ENCODE measurements around the gene ADARB2.

ADARB2 gene

GRCh38 chr10:1361411-1362105, 375.8 kb downstream of the ADARB2 start:
- Histone ChIP-seq H3K36me3 (ENCODE audit: control insufficient read depth, low read length) (no peaks in the 10 kb centered on the region), H3K4me1 (ENCODE audit: control insufficient read depth, low read length) (peaks cover 33% of the 10 kb centered on the region), H3K79me2 (ENCODE audit: control insufficient read depth, low read length) (no peaks in the 10 kb centered on the region)

DNA sequence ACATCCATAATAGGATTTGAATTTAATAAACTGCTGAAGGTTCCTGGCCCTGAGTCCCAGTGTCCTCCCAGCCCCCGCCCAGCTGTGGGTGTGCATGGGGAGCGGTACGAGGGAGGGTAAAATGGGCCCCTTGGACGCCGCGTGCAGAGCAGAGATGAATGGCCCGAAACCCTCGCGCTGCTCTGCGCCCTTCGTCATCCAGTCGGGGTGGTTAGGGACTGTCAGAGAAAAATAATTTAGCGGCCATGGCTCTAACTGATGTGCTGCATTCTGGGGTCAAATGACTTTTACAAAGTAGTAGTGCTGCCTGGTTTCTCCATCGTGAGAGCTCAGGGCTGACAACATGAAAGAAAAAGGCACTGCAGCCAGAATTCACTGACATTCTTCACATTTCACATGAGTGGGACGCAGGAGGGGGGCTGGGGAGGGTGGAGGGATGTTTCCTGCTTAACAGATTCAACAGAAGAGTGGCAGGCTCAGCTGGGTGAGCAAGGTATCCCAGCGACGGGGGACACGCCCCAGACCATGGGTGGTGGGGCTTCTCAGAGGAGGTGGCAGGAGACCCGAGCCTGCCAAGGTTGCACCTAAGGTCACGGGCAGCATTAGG, 376.7 kb downstream of the ADARB2 start:
- Histone ChIP-seq H3K9me2 (replicated peaks; ENCODE audit: control insufficient read depth, low read length) (no peaks in the 10 kb centered on the region), H3K27ac (ENCODE audit: low read depth, low read length) (no peak overlapping the region), H3K9me3 (ENCODE audit: control insufficient read depth, insufficient read depth, low read length) (no peaks in the 10 kb centered on the region), H3K79me2 (ENCODE audit: control insufficient read depth, low read length) (no peaks in the 10 kb centered on the region), H3K27me3 (ENCODE audit: control insufficient read depth, low read length) (0 out of 2 replicates have a peak, but pooled peaks cover 3% of the 10 kb centered on the region), H3K4me3 (ENCODE audit: low read length) (no peak overlapping the region), H4K20me1 (ENCODE audit: control insufficient read depth, insufficient read depth, low read depth, low read length) (no peaks in the 10 kb centered on the region), H3F3A (ENCODE audit: control insufficient read depth, insufficient read depth) (no peaks in the 10 kb centered on the region), H3K4me2 (ENCODE audit: low read length) (no peak overlapping the region), H3K4me1 (ENCODE audit: control insufficient read depth, low read length) (peaks cover 33% of the 10 kb centered on the region), H3K36me3 (ENCODE audit: control insufficient read depth, low read length) (no peaks in the 10 kb centered on the region)
- TF ChIP-seq, protein P1, sequence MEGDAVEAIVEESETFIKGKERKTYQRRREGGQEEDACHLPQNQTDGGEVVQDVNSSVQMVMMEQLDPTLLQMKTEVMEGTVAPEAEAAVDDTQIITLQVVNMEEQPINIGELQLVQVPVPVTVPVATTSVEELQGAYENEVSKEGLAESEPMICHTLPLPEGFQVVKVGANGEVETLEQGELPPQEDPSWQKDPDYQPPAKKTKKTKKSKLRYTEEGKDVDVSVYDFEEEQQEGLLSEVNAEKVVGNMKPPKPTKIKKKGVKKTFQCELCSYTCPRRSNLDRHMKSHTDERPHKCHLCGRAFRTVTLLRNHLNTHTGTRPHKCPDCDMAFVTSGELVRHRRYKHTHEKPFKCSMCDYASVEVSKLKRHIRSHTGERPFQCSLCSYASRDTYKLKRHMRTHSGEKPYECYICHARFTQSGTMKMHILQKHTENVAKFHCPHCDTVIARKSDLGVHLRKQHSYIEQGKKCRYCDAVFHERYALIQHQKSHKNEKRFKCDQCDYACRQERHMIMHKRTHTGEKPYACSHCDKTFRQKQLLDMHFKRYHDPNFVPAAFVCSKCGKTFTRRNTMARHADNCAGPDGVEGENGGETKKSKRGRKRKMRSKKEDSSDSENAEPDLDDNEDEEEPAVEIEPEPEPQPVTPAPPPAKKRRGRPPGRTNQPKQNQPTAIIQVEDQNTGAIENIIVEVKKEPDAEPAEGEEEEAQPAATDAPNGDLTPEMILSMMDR (IDR thresholded peaks at IDR 0.05; ENCODE audit: low read depth, low read length, poor library complexity, severe bottlenecking): no peak
- no peak for TF ChIP-seq EZH2phosphoT487 (IDR thresholded peaks at IDR 0.05; ENCODE audit: borderline replicate concordance, low read length)

More at GRCh38 chr10:1361411-1362105, 375.8 kb downstream of the ADARB2 start:
- no peaks in the 10 kb centered on the region for H4K20me1 ChIP-seq (ENCODE audit: control insufficient read depth, insufficient read depth, low read depth, low read length)
- no peak overlapping the region for H3K4me2 ChIP-seq (ENCODE audit: low read length)
- H3K4me3 ChIP-seq (ENCODE audit: low read length): no peak overlapping the region
- TF ChIP-seq, protein P1 (IDR thresholded peaks at IDR 0.05; ENCODE audit: low read depth, low read length, poor library complexity, severe bottlenecking): no peak
- TF ChIP-seq EZH2phosphoT487 (IDR thresholded peaks at IDR 0.05; ENCODE audit: borderline replicate concordance, low read length): no peak
- no peaks in the 10 kb centered on the region for H3F3A ChIP-seq (ENCODE audit: control insufficient read depth, insufficient read depth)
- H3K9me2 ChIP-seq (replicated peaks; ENCODE audit: control insufficient read depth, low read length): no peaks in the 10 kb centered on the region
- no peaks in the 10 kb centered on the region for H3K9me3 ChIP-seq (ENCODE audit: control insufficient read depth, insufficient read depth, low read length)
- H3K27ac ChIP-seq (ENCODE audit: low read depth, low read length): no peak overlapping the region
- peaks cover 2% of the 10 kb centered on the region; the same call in 1 of the 2 replicates for H3K27me3 ChIP-seq (ENCODE audit: control insufficient read depth, low read length)

DNA sequence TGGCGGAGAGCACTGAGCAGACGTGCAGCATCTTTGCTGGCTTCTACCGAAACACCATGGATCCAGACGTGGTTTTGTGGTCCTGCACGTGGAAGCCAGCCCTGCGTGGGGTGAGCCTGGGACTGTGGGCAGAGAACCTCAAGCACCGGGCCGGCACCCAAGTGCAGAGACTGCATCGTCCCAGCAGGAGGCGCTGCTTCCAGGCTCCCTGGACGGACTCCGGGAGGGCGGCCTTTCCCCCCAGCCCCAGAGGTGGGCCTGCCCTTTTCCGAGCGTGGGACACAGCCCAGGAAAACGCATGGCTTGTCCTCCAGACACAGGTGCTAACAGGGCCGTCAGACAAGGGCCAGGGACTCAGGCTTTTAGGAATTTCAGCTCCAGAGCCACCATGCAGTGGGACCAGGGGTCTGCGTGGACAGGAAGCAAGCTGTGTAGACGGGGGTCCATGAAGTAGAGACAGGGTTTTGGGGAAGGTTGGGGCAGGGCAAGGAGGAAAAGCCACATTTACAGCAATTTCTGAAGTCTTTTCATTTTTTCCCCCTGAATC, 377.2 kb downstream of the ADARB2 start:
- no peaks in the 10 kb centered on the region for H3F3A ChIP-seq (ENCODE audit: control insufficient read depth, insufficient read depth)
- no peaks in the 10 kb centered on the region for H3K9me2 ChIP-seq (replicated peaks; ENCODE audit: control insufficient read depth, low read length)
- no peaks in the 10 kb centered on the region for H3K79me2 ChIP-seq (ENCODE audit: control insufficient read depth, low read length)
- peaks cover 33% of the 10 kb centered on the region for H3K4me1 ChIP-seq (ENCODE audit: control insufficient read depth, low read length)
- peak overlapping the region; percentile 47; the same call in 1 of the 2 replicates for H3K27ac ChIP-seq (ENCODE audit: low read depth, low read length)
- H3K4me3 ChIP-seq (ENCODE audit: low read length): peak overlapping the region; percentile 55
- H3K27me3 ChIP-seq (ENCODE audit: control insufficient read depth, low read length): 0 out of 2 replicates have a peak, but pooled peaks cover 4% of the 10 kb centered on the region
- no peaks in the 10 kb centered on the region for H4K20me1 ChIP-seq (ENCODE audit: control insufficient read depth, insufficient read depth, low read depth, low read length)
- H3K4me2 ChIP-seq (ENCODE audit: low read length): peak overlapping the region; percentile 77
- no peak for TF ChIP-seq EZH2phosphoT487 (IDR thresholded peaks at IDR 0.05; ENCODE audit: borderline replicate concordance, low read length)
- TF ChIP-seq, protein P1 (IDR thresholded peaks at IDR 0.05; ENCODE audit: low read depth, low read length, poor library complexity, severe bottlenecking): peak; percentile 61
- no peaks in the 10 kb centered on the region for H3K36me3 ChIP-seq (ENCODE audit: control insufficient read depth, low read length)
- H3K9me3 ChIP-seq (ENCODE audit: control insufficient read depth, insufficient read depth, low read length): no peaks in the 10 kb centered on the region

Data from DOHH2 (cell line).